HG03066 (cell line): ENCODE results near the gene TBC1D2.

Experiments
- ATAC-seq: cut with Tn5 transposase; IDR thresholded peaks from one replicate; pipeline ENCODE4 v1.9.1; 2021; ENCODE audit warnings: low read depth; ENCODE audit not compliant: unreplicated experiment

TBC1D2 gene

GRCh38 chr9:98219794-98220370 is 35.6 kb downstream of the TBC1D2 start:
- no peak for ATAC-seq

GRCh38 chr9:98219364-98219716 is 36.1 kb downstream of the TBC1D2 start:
- no peak for ATAC-seq

- no peak for ATAC-seq
Observed at GRCh38 chr9:98218562-98219363, 36.7 kb downstream of the TBC1D2 start.

- no peak for ATAC-seq
Observed at GRCh38 chr9:98217255-98217654, 38.2 kb downstream of the TBC1D2 start.

GRCh38 chr9:98216391-98216790 is 39.1 kb downstream of the TBC1D2 start:
- no peak for ATAC-seq

- no peak for ATAC-seq
Observed at GRCh38 chr9:98215821-98216220, 39.6 kb downstream of the TBC1D2 start.

GRCh38 chr9:98215271-98215670 is 40.2 kb downstream of the TBC1D2 start:
- no peak for ATAC-seq

- ATAC-seq, result no peak
Observed at GRCh38 chr9:98214811-98215210, 40.6 kb downstream of the TBC1D2 start.

- ATAC-seq, result no peak
Observed at GRCh38 chr9:98211260-98211659, 44.2 kb downstream of the TBC1D2 start.

GRCh38 chr9:98210435-98210834 is 45.0 kb downstream of the TBC1D2 start:
- no peak for ATAC-seq

GRCh38 chr9:98209530-98209929 is 45.9 kb downstream of the TBC1D2 start:
- ATAC-seq, result no peak

GRCh38 chr9:98208635-98209034 is 46.8 kb downstream of the TBC1D2 start:
- no peak for ATAC-seq

GRCh38 chr9:98207606-98208005 is 47.8 kb downstream of the TBC1D2 start:
- ATAC-seq, result no peak

- no peak for ATAC-seq
Observed at GRCh38 chr9:98206754-98207153, 48.7 kb downstream of the TBC1D2 start.

GRCh38 chr9:98204692-98205091 is 50.8 kb downstream of the TBC1D2 start:
- ATAC-seq, result no peak

- ATAC-seq, result no peak
Observed at GRCh38 chr9:98203153-98203552, 52.3 kb downstream of the TBC1D2 start.

- no peak for ATAC-seq
Observed at GRCh38 chr9:98202252-98202651, 53.2 kb downstream of the TBC1D2 start.

GRCh38 chr9:98201749-98202148 is 53.7 kb downstream of the TBC1D2 start:
- ATAC-seq, result no peak

GRCh38 chr9:98201102-98201501 is 54.3 kb downstream of the TBC1D2 start:
- ATAC-seq, result no peak

- ATAC-seq, result no peak
Observed at GRCh38 chr9:98199388-98200033, 55.9 kb downstream of the TBC1D2 start.

- ATAC-seq, result no peak
Observed at GRCh38 chr9:98195671-98196070, 59.8 kb downstream of the TBC1D2 start.
